Mesodermal cell (in vitro differentiated cells): ENCODE measurements around the gene MSRB3. TPM values are rescaled to one million over a fixed set of nuclear protein-coding genes. Genes with fewer than 3 reads are reported as not detected.

Experiments
- H3K27ac ChIP-seq: 2 replicates; pipeline ENCODE4 v1.7.0; 2013; ENCODE audit warnings: mild to moderate bottlenecking, low read depth, low read length, moderate library complexity; ENCODE audit not compliant: severe bottlenecking
- H3K36me3 ChIP-seq: 2 replicates; pipeline ENCODE4 v1.7.1; 2013; ENCODE audit warnings: mild to moderate bottlenecking, low read length, moderate library complexity; ENCODE audit not compliant: control insufficient read depth, insufficient read depth
- H3K4me1 ChIP-seq: one replicate; pipeline ENCODE4 v1.7.1; 2013; ENCODE audit warnings: mild to moderate bottlenecking, low read length; ENCODE audit not compliant: insufficient read depth, control insufficient read depth, poor library complexity, severe bottlenecking
- H3K4me3 ChIP-seq: 2 replicates; pipeline ENCODE4 v1.7.0; 2013; ENCODE audit warnings: low read length, control low read depth, mild to moderate bottlenecking; ENCODE audit not compliant: insufficient read depth, poor library complexity, severe bottlenecking; ENCODE audit errors: extremely low read depth
- H3K9me3 ChIP-seq: 2 replicates; pipeline ENCODE4 v1.7.1; 2013; ENCODE audit warnings: mild to moderate bottlenecking, low read length, moderate library complexity; ENCODE audit not compliant: control insufficient read depth
- WGBS, 2 experiments: methylation state at CpG; one replicate each; pipeline ENCODE4 v1.1.5; 2013; ENCODE audit warnings: missing lambda C conversion rate in 2 of 2; ENCODE audit not compliant: insufficient coverage in 2 of 2; 5-methylcytosine and 5-hydroxymethylcytosine counted together
- polyA plus RNA-seq, 2 experiments: library from polyadenylated mRNA; stranded (reverse); fragments of 50-300 nt; gene quantifications; one replicate each; pipeline ENCODE4 v1.2.3, GENCODE V29; 2013

MSRB3 gene
- polyA plus RNA-seq (2013, experiment 1 of 2) = 26.5 TPM
- 25.9 TPM for polyA plus RNA-seq (2013, experiment 2 of 2)

GRCh38 chr12:65278576-65279368 is at the start of gene MSRB3:
Gene MSRB3, plus strand, starts transcription at chr12:65278683. Its CDS starts 29,897 bp downstream, at chr12:65308580.
- Histone ChIP-seq H3K9me3 (no peaks in the 10 kb centered on the region), H3K27ac (peak within 1 kb of the TSS; percentile 88), H3K4me3 (peak within 1 kb of the TSS; percentile 78), H3K4me1 (peaks cover 5% of the 10 kb centered on the region), H3K36me3 (no peaks in the 10 kb centered on the region)
- 0 to 1% methylated on average over 51 to 65 of the region's 85 CpGs for WGBS, 2 experiments

DNA sequence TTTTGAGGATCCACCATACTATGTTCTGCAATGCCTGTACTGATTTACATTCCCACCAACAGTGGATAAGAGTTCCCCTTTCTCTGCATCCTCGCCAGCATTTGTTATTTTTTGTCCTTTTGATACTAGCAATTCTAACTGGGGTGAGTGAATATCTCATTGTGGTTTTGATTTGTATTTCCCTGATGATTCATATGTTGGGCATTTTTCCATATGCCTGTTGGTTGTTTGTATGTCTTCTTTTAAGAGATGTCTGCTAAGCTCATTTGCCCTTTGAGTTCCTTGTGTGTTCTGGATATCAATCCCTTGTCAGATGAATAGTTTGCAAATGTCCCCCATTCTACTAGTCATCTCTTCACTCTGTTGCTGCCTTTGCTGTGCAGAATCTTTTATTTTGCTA is 49.0 kb upstream of the MSRB3 start:
- H3K9me3 ChIP-seq = peaks cover 6% of the 10 kb centered on the region
- H3K4me1 ChIP-seq = no peaks in the 10 kb centered on the region
- peaks cover 14% of the 10 kb centered on the region for H3K36me3 ChIP-seq
- H3K27ac ChIP-seq = no peak overlapping the region
- H3K4me3 ChIP-seq = no peak overlapping the region
- no CpG with 5 or more reads among the region's 1 CpG for WGBS, 2 experiments

- H3K36me3 ChIP-seq = peaks cover 10% of the 10 kb centered on the region
- WGBS, 2 experiments = 80% methylated on average over 2 of the region's 3 CpGs; no CpG with 5 or more reads in 1 of the 2 experiments
- H3K9me3 ChIP-seq = peaks cover 3% of the 10 kb centered on the region
- no peak overlapping the region for H3K27ac ChIP-seq
- H3K4me3 ChIP-seq = no peak overlapping the region
- H3K4me1 ChIP-seq = no peaks in the 10 kb centered on the region
Measured at GRCh38 chr12:65232476-65233077, 45.9 kb upstream of the MSRB3 start.

GRCh38 chr12:65237153-65237552 is 41.3 kb upstream of the MSRB3 start:
- Histone ChIP-seq H3K9me3 (no peaks in the 10 kb centered on the region), H3K4me1 (no peaks in the 10 kb centered on the region), H3K36me3 (peaks cover 10% of the 10 kb centered on the region), H3K27ac (no peak overlapping the region), H3K4me3 (no peak overlapping the region)
- WGBS, 2 experiments = no CpG with 5 or more reads among the region's 1 CpG

- Histone ChIP-seq H3K4me3 (no peak overlapping the region), H3K4me1 (no peaks in the 10 kb centered on the region), H3K27ac (no peak overlapping the region), H3K9me3 (no peaks in the 10 kb centered on the region), H3K36me3 (peaks cover 13% of the 10 kb centered on the region)
- WGBS, 2 experiments = 96 to 100% methylated on average over 3 of the region's 3 CpGs
Measured at GRCh38 chr12:65238609-65239008, 39.9 kb upstream of the MSRB3 start.

GRCh38 chr12:65248656-65249633 is 29.5 kb upstream of the MSRB3 start:
- no peak overlapping the region for H3K4me3 ChIP-seq
- WGBS, 2 experiments = 100% methylated on average over 1 of the region's 2 CpGs
- peaks cover 19% of the 10 kb centered on the region for H3K36me3 ChIP-seq
- H3K27ac ChIP-seq = no peak overlapping the region
- H3K9me3 ChIP-seq = no peaks in the 10 kb centered on the region
- no peaks in the 10 kb centered on the region for H3K4me1 ChIP-seq

DNA sequence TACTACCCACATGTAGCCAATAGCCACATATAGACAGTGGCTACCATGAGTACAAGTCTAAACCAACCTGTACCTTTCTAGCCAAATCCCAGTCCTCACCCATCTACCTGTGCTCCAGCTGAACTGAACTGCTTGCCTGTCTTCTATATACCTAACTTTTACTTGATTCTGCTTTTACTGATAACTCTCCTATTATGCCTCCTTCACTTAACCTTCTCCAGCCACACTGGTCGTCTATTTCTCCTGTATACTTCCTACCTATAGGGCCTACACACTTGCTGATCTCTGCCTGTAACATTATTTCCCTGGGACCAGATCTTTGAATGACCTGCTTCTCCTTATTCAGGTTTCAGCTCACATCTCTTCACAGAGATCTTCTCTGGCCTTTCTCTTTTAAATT is 26.0 kb upstream of the MSRB3 start:
- Histone ChIP-seq H3K27ac (no peak overlapping the region), H3K9me3 (no peaks in the 10 kb centered on the region), H3K4me1 (no peaks in the 10 kb centered on the region), H3K36me3 (peaks cover 3% of the 10 kb centered on the region), H3K4me3 (no peak overlapping the region)
- WGBS, 2 experiments = 67 to 75% methylated on average over 1 of the region's 1 CpG

DNA sequence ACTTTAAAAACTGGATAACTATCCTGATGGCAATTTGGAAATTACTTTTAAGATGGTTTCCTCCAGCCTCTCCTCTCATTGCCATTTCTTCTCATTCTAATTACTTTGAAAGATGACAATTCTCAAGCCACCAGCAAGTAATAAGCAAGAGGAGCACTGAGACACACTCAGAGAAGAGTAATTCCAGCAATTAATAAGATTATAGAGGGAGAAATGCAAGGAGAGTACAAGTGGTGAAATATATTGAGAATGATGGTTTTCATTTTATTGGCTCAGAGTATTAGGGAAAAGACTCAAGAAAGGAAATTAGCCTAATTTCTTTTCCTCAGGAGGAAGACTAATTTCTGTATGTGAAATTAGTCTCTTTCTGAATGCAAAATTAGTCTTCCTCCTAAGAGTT is 20.5 kb upstream of the MSRB3 start:
- Histone ChIP-seq H3K4me1 (no peaks in the 10 kb centered on the region), H3K36me3 (no peaks in the 10 kb centered on the region), H3K9me3 (no peaks in the 10 kb centered on the region), H3K27ac (no peak overlapping the region), H3K4me3 (no peak overlapping the region)

GRCh38 chr12:65259501-65259900 is 19.0 kb upstream of the MSRB3 start:
- Histone ChIP-seq H3K4me3 (no peak overlapping the region), H3K4me1 (no peaks in the 10 kb centered on the region), H3K36me3 (no peaks in the 10 kb centered on the region), H3K27ac (no peak overlapping the region), H3K9me3 (no peaks in the 10 kb centered on the region)

DNA sequence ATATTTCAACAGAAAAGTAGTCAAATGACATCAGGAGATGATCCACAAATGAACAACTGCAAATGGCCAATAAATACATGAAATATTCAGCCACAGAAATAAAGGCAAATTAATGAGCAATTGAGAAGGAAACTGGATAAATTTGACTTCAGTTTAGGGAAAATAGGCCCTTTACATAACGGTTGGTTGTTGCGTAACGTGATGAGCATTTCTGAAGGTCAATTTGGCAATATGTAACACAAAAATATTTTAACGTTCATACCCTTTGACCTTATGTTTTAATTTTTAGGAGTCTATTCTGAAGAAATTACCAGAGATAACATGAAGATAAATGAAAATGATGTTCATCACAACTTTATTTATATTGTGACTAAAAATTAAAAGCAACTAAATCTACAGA is 14.7 kb upstream of the MSRB3 start:
- Histone ChIP-seq H3K36me3 (no peaks in the 10 kb centered on the region), H3K4me3 (no peak overlapping the region), H3K9me3 (no peaks in the 10 kb centered on the region), H3K27ac (no peak overlapping the region), H3K4me1 (no peaks in the 10 kb centered on the region)
- 100% methylated on average over 1 of the region's 4 CpGs; no CpG with 5 or more reads in 1 of the 2 experiments for WGBS, 2 experiments
